ENCODE measurements around the gene C1QTNF12.

DNA sequence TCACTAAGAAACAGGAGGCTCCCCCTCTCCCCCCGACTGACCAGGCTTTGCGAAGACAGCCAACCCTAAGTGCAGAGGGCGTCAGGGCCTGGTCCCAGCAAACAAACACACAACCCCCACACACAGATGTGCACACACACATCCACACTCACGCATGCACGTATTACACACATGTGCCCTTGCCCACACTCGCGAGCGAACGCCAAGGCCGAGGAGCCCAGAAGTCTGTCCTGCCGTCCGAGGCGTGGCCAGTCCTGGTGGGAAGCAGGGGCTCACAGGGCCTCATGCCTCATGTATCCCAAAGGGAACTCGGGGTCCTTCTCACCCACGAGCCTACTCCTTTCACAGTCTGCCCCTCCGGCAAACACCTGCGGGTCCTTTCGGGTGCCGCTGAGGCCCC is 16.8 kb downstream of the C1QTNF12 start:
- TF ChIP-seq, protein P1, sequence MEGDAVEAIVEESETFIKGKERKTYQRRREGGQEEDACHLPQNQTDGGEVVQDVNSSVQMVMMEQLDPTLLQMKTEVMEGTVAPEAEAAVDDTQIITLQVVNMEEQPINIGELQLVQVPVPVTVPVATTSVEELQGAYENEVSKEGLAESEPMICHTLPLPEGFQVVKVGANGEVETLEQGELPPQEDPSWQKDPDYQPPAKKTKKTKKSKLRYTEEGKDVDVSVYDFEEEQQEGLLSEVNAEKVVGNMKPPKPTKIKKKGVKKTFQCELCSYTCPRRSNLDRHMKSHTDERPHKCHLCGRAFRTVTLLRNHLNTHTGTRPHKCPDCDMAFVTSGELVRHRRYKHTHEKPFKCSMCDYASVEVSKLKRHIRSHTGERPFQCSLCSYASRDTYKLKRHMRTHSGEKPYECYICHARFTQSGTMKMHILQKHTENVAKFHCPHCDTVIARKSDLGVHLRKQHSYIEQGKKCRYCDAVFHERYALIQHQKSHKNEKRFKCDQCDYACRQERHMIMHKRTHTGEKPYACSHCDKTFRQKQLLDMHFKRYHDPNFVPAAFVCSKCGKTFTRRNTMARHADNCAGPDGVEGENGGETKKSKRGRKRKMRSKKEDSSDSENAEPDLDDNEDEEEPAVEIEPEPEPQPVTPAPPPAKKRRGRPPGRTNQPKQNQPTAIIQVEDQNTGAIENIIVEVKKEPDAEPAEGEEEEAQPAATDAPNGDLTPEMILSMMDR (IDR thresholded peaks at IDR 0.05) = no peak
- TF ChIP-seq POLR2A (IDR thresholded peaks at IDR 0.05) (no peak), EP300 (IDR thresholded peaks at IDR 0.05) (no peak), POLR2AphosphoS5 (IDR thresholded peaks at IDR 0.05) (no peak)

Measured in sigmoid colon (tissue), 4 donors.